MM.1S (cell line): Measurements from ENCODE around the gene PHACTR1.

Experiments used
- DNase-seq: peaks from one replicate; pipeline ENCODE4 v3.0.0-alpha.2; 2015
- H2AFZ ChIP-seq: fragments of 300-600 bp; sonication (generic); 2 replicates; pipeline ENCODE4 v1.6.0; 2016; ENCODE audit warnings: antibody characterized with exemption, low read length
- H3F3A ChIP-seq: fragments of 300-600 bp; sonication (generic); 2 replicates; pipeline ENCODE4 v1.6.1; 2016; ENCODE audit warnings: mild to moderate bottlenecking, antibody characterized with exemption, low read length, moderate library complexity, mixed read lengths; ENCODE audit not compliant: insufficient read depth
- H3K27ac ChIP-seq: fragments of 300-600 bp; sonication (generic); 2 replicates; pipeline ENCODE4 v1.5.1; 2016; ENCODE audit warnings: mild to moderate bottlenecking, low read length
- H3K27me3 ChIP-seq: fragments of 300-600 bp; sonication (generic); replicated peaks from 2 replicates; pipeline ENCODE4 v1.6.0; 2016; ENCODE audit warnings: low read length; ENCODE audit not compliant: insufficient read depth
- H3K36me3 ChIP-seq: fragments of 300-600 bp; sonication (generic); replicated peaks from 2 replicates; pipeline ENCODE4 v1.6.1; 2016; ENCODE audit warnings: mild to moderate bottlenecking, low read length, mixed read lengths; ENCODE audit not compliant: insufficient read depth
- H3K4me1 ChIP-seq: fragments of 300-600 bp; sonication (generic); 2 replicates; pipeline ENCODE4 v1.6.1; 2016; ENCODE audit warnings: low read length, mixed read lengths
- H3K4me2 ChIP-seq: fragments of 300-600 bp; sonication (generic); 2 replicates; pipeline ENCODE4 v1.6.0; 2016; ENCODE audit warnings: low read depth, low read length
- H3K4me3 ChIP-seq: fragments of 300-600 bp; sonication (generic); 2 replicates; pipeline ENCODE4 v1.5.1; 2016; ENCODE audit warnings: low read length, mixed read lengths
- H3K79me2 ChIP-seq: fragments of 300-600 bp; sonication (generic); 2 replicates; pipeline ENCODE4 v1.6.1; 2016; ENCODE audit warnings: mixed run types, low read length, mixed read lengths
- H3K9ac ChIP-seq: fragments of 300-600 bp; sonication (generic); 2 replicates; pipeline ENCODE4 v1.6.1; 2016; ENCODE audit warnings: low read length, mixed read lengths
- H3K9me2 ChIP-seq: fragments of 300-600 bp; sonication (generic); replicated peaks from 2 replicates; pipeline ENCODE4 v1.6.1; 2016; ENCODE audit warnings: mild to moderate bottlenecking, low read length, mixed read lengths; ENCODE audit not compliant: insufficient read depth
- H3K9me3 ChIP-seq: fragments of 300-600 bp; sonication (generic); replicated peaks from 2 replicates; pipeline ENCODE4 v1.6.1; 2016; ENCODE audit warnings: mild to moderate bottlenecking, low read length, mixed read lengths; ENCODE audit not compliant: insufficient read depth
- H4K20me1 ChIP-seq: fragments of 300-600 bp; sonication (generic); 2 replicates; pipeline ENCODE4 v1.6.1; 2016; ENCODE audit warnings: mild to moderate bottlenecking, low read length, moderate library complexity, mixed read lengths; ENCODE audit not compliant: insufficient read depth
- CTCF ChIP-seq: fragments of 300-600 bp; sonication (generic); IDR thresholded peaks from 2 replicates; pipeline ENCODE4 v1.5.1; 2016; ENCODE audit warnings: antibody characterized with exemption, low read length, mixed read lengths
- EZH2 ChIP-seq: fragments of 300-600 bp; sonication (generic); optimal IDR thresholded peaks from 2 replicates; pipeline ENCODE3; 2017; ENCODE audit warnings: low read depth, mild to moderate bottlenecking, antibody characterized with exemption, low read length, mixed read lengths
- EZH2phosphoT487 ChIP-seq: fragments of 300-600 bp; sonication (generic); IDR thresholded peaks from 2 replicates; pipeline ENCODE4 v1.6.1; 2018; ENCODE audit warnings: antibody characterized with exemption, low read length

The PHACTR1 gene

DNA sequence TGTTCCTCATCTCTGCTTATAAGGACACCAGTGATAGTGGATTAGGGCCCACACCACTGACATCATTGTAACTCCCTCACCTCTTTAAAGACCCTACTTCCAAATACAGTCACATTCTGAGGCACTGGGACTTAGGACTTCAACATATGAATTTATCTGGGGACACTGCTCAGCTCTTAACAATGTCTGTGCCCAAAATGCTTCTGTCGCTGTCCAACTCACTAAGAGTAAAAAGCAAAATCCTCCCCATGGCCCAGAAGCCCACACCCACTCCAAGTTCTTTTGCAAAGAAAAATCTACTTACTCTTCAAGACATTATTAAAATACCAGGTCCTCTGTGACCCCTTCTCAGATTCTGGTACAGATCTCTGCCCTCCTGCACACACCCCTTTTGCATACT lies 495.5 kb downstream of the PHACTR1 start:
- no peak overlapping the region for H3K4me3 ChIP-seq
- H3K4me2 ChIP-seq = no peak overlapping the region
- DNase-seq = no peak
- no peaks in the 10 kb centered on the region for H3K9me2 ChIP-seq
- no peaks in the 10 kb centered on the region for H3K79me2 ChIP-seq
- peaks cover 2% of the 10 kb centered on the region for H3F3A ChIP-seq
- no peaks in the 10 kb centered on the region for H3K36me3 ChIP-seq
- H3K4me1 ChIP-seq = peaks cover 8% of the 10 kb centered on the region
- no peaks in the 10 kb centered on the region for H4K20me1 ChIP-seq
- no peak overlapping the region for H2AFZ ChIP-seq
- H3K9ac ChIP-seq = no peak overlapping the region
- TF ChIP-seq EZH2 (no peak), CTCF (no peak), EZH2phosphoT487 (no peak)
- no peaks in the 10 kb centered on the region for H3K27me3 ChIP-seq
- no peak overlapping the region for H3K27ac ChIP-seq
- H3K9me3 ChIP-seq = no peaks in the 10 kb centered on the region

- no peak overlapping the region for H3K4me3 ChIP-seq
- no peak overlapping the region for H3K27ac ChIP-seq
- H3K9me3 ChIP-seq = no peaks in the 10 kb centered on the region
- H3K9me2 ChIP-seq = no peaks in the 10 kb centered on the region
- no peak overlapping the region for H3K4me2 ChIP-seq
- peaks cover 7% of the 10 kb centered on the region for H3F3A ChIP-seq
- no peaks in the 10 kb centered on the region for H4K20me1 ChIP-seq
- no peaks in the 10 kb centered on the region for H3K36me3 ChIP-seq
- H3K27me3 ChIP-seq = no peaks in the 10 kb centered on the region
- no peak for TF ChIP-seq CTCF
- no peak for TF ChIP-seq EZH2
- TF ChIP-seq EZH2phosphoT487 = no peak
- H2AFZ ChIP-seq = no peak overlapping the region
- H3K4me1 ChIP-seq = peaks cover 12% of the 10 kb centered on the region
- no peak for DNase-seq
- H3K79me2 ChIP-seq = no peaks in the 10 kb centered on the region
- H3K9ac ChIP-seq = no peak overlapping the region
These were observed 496.0 kb downstream of the PHACTR1 start for GRCh38 chr6:13212538-13212937.

DNA sequence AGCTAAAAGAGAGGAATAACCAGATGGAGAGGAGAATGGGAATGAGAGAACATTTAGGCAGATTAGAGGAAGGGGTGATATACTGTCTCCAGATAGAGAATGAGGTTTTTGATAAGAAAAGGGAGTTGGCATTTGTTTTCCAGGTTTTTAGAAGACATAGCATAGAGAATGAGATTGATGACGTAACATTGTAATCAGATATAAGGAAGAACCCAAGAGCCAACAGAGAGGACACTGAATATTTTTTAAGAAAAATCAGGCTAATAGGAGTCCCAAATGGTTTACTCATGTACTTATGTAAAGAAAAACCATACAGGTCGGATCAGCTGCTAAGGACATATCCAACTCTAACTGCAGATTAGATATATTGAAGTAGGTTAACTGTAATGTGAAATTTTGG lies 498.8 kb downstream of the PHACTR1 start:
- TF ChIP-seq EZH2 (no peak), CTCF (no peak), EZH2phosphoT487 (no peak)
- no peak overlapping the region for H3K4me3 ChIP-seq
- H3K9me3 ChIP-seq = no peaks in the 10 kb centered on the region
- peaks cover 22% of the 10 kb centered on the region for H3K4me1 ChIP-seq
- no peaks in the 10 kb centered on the region for H3K9me2 ChIP-seq
- H2AFZ ChIP-seq = no peak overlapping the region
- peaks cover 10% of the 10 kb centered on the region for H3F3A ChIP-seq
- H4K20me1 ChIP-seq = no peaks in the 10 kb centered on the region
- no peak overlapping the region for H3K4me2 ChIP-seq
- no peak for DNase-seq
- H3K9ac ChIP-seq = no peak overlapping the region
- H3K79me2 ChIP-seq = no peaks in the 10 kb centered on the region
- no peaks in the 10 kb centered on the region for H3K36me3 ChIP-seq
- H3K27me3 ChIP-seq = no peaks in the 10 kb centered on the region
- H3K27ac ChIP-seq = no peak overlapping the region
